ENCODE measurements around the gene GTF2H2.
"Not testable (repeated sequence)": the region's sequence is repeated elsewhere in the genome, so short reads cannot be mapped to it uniquely, and the experiment has no call there.

Gene GTF2H2

GRCh38 chr5:71018376-71019005, 49.0 kb downstream of the GTF2H2 start:
- DNase-seq (ENCODE audit: low read depth, low spot score); H3K4me3 ChIP-seq (ENCODE audit: low read length): not testable (repeated sequence)

- no peak overlapping the region for H3K4me3 ChIP-seq (ENCODE audit: low read length)
- no peak for DNase-seq (ENCODE audit: low read depth, low spot score)
These were observed 53.3 kb downstream of the GTF2H2 start for GRCh38 chr5:71014176-71014575.

GRCh38 chr5:71013575-71013974, 53.9 kb downstream of the GTF2H2 start:
- no peak overlapping the region for H3K4me3 ChIP-seq (ENCODE audit: low read length)
- no peak for DNase-seq (ENCODE audit: low read depth, low spot score)

- no peak for DNase-seq (ENCODE audit: low read depth, low spot score)
- no peak overlapping the region for H3K4me3 ChIP-seq (ENCODE audit: low read length)
These were observed 56.2 kb downstream of the GTF2H2 start for GRCh38 chr5:71011194-71011792.

GRCh38 chr5:71006983-71007382, 60.5 kb downstream of the GTF2H2 start:
- DNase-seq (ENCODE audit: low read depth, low spot score); H3K4me3 ChIP-seq (ENCODE audit: low read length): not testable (repeated sequence)

Data from Jurkat, Clone E6-1 (cell line).